T47D (cell line): ENCODE results near the gene CD40.

ENCODE experiments used
- DNase-seq, 2 experiments: peaks; one replicate each; pipeline versions ENCODE4 v3.0.0 to v3.0.0-alpha.2; 2011 to 2012; ENCODE audit warnings: low read depth in 1 of 2, low spot score in 1 of 2
- JUND ChIP-seq: IDR thresholded peaks from 2 replicates; pipeline ENCODE4 v1.6.1; 2012; ENCODE audit warnings: low read depth
- in situ Hi-C: cut with HindIII; loops from 2 replicates; pipeline ENCODE4 v1.10.0; 2016; ENCODE audit warnings: low sequenced_read_pairs, low pct_unique_long_range_greater_than_20kb

CD40 gene

GRCh38 chr20:46164254-46164653 lies 46.1 kb downstream of the CD40 start:
- DNase-seq = no peak
- in situ Hi-C loops = no loop called here
- no peak for TF ChIP-seq JUND

- in situ Hi-C loops = no loop called here
- DNase-seq = no peak
- no peak for TF ChIP-seq JUND
These were observed 49.0 kb downstream of the CD40 start for GRCh38 chr20:46167080-46167479.

- no peak for DNase-seq
- in situ Hi-C loops = no loop called here
These were observed 50.3 kb downstream of the CD40 start for GRCh38 chr20:46168438-46168837.

GRCh38 chr20:46169245-46170171 lies 51.4 kb downstream of the CD40 start:
- DNase-seq = no peak
- in situ Hi-C loops = no loop called here
- no peak for TF ChIP-seq JUND

More at GRCh38 chr20:46168438-46168837, 50.3 kb downstream of the CD40 start:
- TF ChIP-seq JUND = no peak

- in situ Hi-C loops = no loop called here
- no peak for DNase-seq
- TF ChIP-seq JUND = no peak
These were observed 53.4 kb downstream of the CD40 start for GRCh38 chr20:46171476-46171875.

GRCh38 chr20:46171909-46172308 lies 53.8 kb downstream of the CD40 start:
- DNase-seq = no peak
- TF ChIP-seq JUND = no peak
- in situ Hi-C loops = no loop called here

GRCh38 chr20:46172455-46172854 lies 54.3 kb downstream of the CD40 start:
- TF ChIP-seq JUND = no peak
- no peak for DNase-seq
- in situ Hi-C loops = no loop called here

GRCh38 chr20:46172961-46173536 lies 54.9 kb downstream of the CD40 start:
- no peak for DNase-seq
- TF ChIP-seq JUND = no peak
- in situ Hi-C loops = no loop called here

- in situ Hi-C loops = no loop called here
- TF ChIP-seq JUND = no peak
- DNase-seq = no peak
These were observed 55.7 kb downstream of the CD40 start for GRCh38 chr20:46173652-46174468.

- in situ Hi-C loops = no loop called here
- DNase-seq = peak; percentile 66 to 67
- TF ChIP-seq JUND = no peak
These were observed 56.5 kb downstream of the CD40 start for GRCh38 chr20:46174469-46175126.

GRCh38 chr20:46175127-46175494 lies 57.0 kb downstream of the CD40 start:
- TF ChIP-seq JUND = no peak
- no peak for DNase-seq
- in situ Hi-C loops = no loop called here

- in situ Hi-C loops = no loop called here
- DNase-seq = no peak
- no peak for TF ChIP-seq JUND
These were observed 58.7 kb downstream of the CD40 start for GRCh38 chr20:46176739-46177378.
